ENCODE measurements around the gene TCERG1L. TPM values are rescaled to one million over a fixed set of nuclear protein-coding genes. Genes with fewer than 3 reads are reported as not detected.

The TCERG1L gene
- total and polyA plus RNA-seq, 11 donors = 0.11 to 0.25 TPM; not detected in 9

GRCh38 chr10:131157899-131158298 lies 153.6 kb downstream of the TCERG1L start:
- Histone ChIP-seq H3K36me3 (no peaks in the 10 kb centered on the region), H3K9me3 (peaks cover 0 to 1% (median 0%) of the 10 kb centered on the region in 12 donors), H3K4me1 (no peaks in the 10 kb centered on the region), H3K27ac (no peak overlapping the region), H3K27me3 (peaks cover 0 to 71% (median 6%) of the 10 kb centered on the region in 9 donors), H3K4me3 (no peak overlapping the region)
- intact Hi-C loops (cut with DNase I) = no loop called here
- no peak for TF ChIP-seq CTCF (IDR thresholded peaks at IDR 0.05)
- TF ChIP-seq POLR2A (IDR thresholded peaks at IDR 0.05) = no peak
- 69 to 83% (median 75%) methylated on average over 10 of the region's 10 CpGs for WGBS, 4 donors
- no peak for DNase-seq
- ATAC-seq = no peak

GRCh38 chr10:131155876-131156230 lies 155.7 kb downstream of the TCERG1L start:
- H3K4me1 ChIP-seq = no peaks in the 10 kb centered on the region
- H3K9me3 ChIP-seq = peaks cover 0 to 17% (median 0%) of the 10 kb centered on the region in 12 donors
- DNase-seq (no peak), ATAC-seq (no peak)
- H3K4me3 ChIP-seq = no peak overlapping the region
- no peaks in the 10 kb centered on the region for H3K36me3 ChIP-seq
- 64 to 71% (median 67%) methylated on average over 9 of the region's 9 CpGs for WGBS, 4 donors
- no peak overlapping the region for H3K27ac ChIP-seq
- peaks cover 0 to 53% (median 6%) of the 10 kb centered on the region in 9 donors for H3K27me3 ChIP-seq
- TF ChIP-seq POLR2A (IDR thresholded peaks at IDR 0.05) = no peak
- TF ChIP-seq CTCF (IDR thresholded peaks at IDR 0.05) = no peak
- intact Hi-C loops (cut with DNase I) = no loop called here

DNA sequence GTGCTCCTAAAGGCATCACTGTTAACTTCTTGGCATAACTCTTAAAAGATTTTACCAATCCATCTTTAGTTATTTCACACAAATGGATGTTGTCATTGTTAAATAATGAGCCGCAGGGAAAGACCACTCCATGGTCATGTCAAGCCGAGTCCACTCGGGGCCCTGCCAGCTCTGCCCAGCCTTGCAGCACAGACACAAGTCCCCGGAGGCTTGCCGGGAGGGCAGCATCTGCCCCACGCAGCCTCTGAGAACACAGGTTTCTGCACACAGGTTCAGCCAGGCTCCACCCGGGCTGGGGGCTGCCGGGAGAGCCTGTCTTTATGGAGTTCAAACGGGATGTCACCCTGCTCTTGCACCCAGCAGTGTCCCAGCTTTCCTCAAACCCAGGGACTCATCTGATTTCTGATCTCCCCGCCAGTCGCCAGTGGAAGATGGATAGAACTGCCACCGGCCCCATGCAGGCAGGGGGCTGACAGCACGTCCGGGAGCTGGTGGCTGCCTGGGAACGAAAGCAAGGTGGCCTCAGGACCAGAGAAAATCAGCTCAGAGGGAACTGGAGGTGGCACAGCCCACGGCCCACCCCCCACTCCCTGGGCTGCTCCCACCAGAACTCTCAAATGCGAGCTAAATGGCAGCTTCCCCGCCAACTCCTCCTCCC lies 156.2 kb downstream of the TCERG1L start:
- 62 to 73% (median 64%) methylated on average over 12 to 18 of the region's 18 CpGs for WGBS, 4 donors

More for the DNA sequence above, 156.2 kb downstream of the TCERG1L start:
- no peak overlapping the region for H3K27ac ChIP-seq
- no peak for ATAC-seq
- peaks cover 0 to 17% (median 0%) of the 10 kb centered on the region in 12 donors for H3K9me3 ChIP-seq
- DNase-seq = peak in 1 of 5 donors; percentile 32
- no peaks in the 10 kb centered on the region for H3K4me1 ChIP-seq
- H3K27me3 ChIP-seq = peaks cover 0 to 48% (median 6%) of the 10 kb centered on the region in 9 donors
- no peak for TF ChIP-seq POLR2A (IDR thresholded peaks at IDR 0.05)
- no peak for TF ChIP-seq CTCF (IDR thresholded peaks at IDR 0.05)
- intact Hi-C loops (cut with DNase I) = no loop called here
- H3K36me3 ChIP-seq = no peaks in the 10 kb centered on the region
- H3K4me3 ChIP-seq = no peak overlapping the region
